ENCODE measurements around the gene MLLT10.

The MLLT10 gene

DNA sequence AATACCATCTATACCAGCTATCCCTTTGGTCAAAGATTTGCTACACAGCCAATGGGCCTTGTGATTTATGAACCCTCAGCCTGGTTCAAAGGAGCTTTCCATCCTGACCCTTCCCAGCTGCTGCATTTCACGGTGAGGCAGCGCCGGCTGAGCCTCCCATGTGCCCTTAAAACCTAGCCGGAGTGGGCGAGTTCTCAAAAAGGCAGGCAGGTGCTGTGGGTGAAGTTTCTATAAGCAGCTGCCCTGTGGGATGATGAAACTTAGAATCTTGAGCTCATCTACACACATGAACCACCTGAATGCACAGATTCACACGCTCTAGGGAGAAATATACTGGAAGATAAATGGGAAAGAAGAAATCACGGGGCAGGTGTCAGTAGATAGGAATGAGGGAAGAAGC lies 224.7 kb downstream of the MLLT10 start:
- H3K36me3 ChIP-seq (ENCODE audit: insufficient read depth, low read length), result no peaks in the 10 kb centered on the region
- H3F3A ChIP-seq (ENCODE audit: insufficient read depth, low read length), result no peaks in the 10 kb centered on the region
- no peaks in the 10 kb centered on the region for H4K20me1 ChIP-seq (ENCODE audit: insufficient read depth, low read length)
- no peak overlapping the region for H2AFZ ChIP-seq (ENCODE audit: low read length)
- H3K9me3 ChIP-seq (ENCODE audit: low read length), result no peaks in the 10 kb centered on the region
- no peaks in the 10 kb centered on the region for H3K27me3 ChIP-seq (ENCODE audit: insufficient read depth, low read length)
- H3K27ac ChIP-seq (ENCODE audit: low read depth, low read length, poor library complexity, severe bottlenecking), result no peak overlapping the region
- H3K4me1 ChIP-seq (ENCODE audit: insufficient read depth, low read length, severe bottlenecking), result no peaks in the 10 kb centered on the region
- H3K4me3 ChIP-seq (ENCODE audit: low read depth, low read length, poor library complexity, severe bottlenecking), result no peak overlapping the region
- no peak overlapping the region for H3K9ac ChIP-seq (ENCODE audit: low read length)
- H3K79me2 ChIP-seq (ENCODE audit: insufficient read depth, low read length), result no peaks in the 10 kb centered on the region
- no peak overlapping the region for H3K4me2 ChIP-seq (ENCODE audit: low read length)
- no peaks in the 10 kb centered on the region for H3K9me2 ChIP-seq (ENCODE audit: low read depth, low read length)
- TF ChIP-seq, protein P1, sequence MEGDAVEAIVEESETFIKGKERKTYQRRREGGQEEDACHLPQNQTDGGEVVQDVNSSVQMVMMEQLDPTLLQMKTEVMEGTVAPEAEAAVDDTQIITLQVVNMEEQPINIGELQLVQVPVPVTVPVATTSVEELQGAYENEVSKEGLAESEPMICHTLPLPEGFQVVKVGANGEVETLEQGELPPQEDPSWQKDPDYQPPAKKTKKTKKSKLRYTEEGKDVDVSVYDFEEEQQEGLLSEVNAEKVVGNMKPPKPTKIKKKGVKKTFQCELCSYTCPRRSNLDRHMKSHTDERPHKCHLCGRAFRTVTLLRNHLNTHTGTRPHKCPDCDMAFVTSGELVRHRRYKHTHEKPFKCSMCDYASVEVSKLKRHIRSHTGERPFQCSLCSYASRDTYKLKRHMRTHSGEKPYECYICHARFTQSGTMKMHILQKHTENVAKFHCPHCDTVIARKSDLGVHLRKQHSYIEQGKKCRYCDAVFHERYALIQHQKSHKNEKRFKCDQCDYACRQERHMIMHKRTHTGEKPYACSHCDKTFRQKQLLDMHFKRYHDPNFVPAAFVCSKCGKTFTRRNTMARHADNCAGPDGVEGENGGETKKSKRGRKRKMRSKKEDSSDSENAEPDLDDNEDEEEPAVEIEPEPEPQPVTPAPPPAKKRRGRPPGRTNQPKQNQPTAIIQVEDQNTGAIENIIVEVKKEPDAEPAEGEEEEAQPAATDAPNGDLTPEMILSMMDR (IDR thresholded peaks at IDR 0.05; ENCODE audit: low read length), result no peak
- TF ChIP-seq EZH2 (IDR thresholded peaks at IDR 0.05; ENCODE audit: borderline replicate concordance, low read length), result no peak

DNA sequence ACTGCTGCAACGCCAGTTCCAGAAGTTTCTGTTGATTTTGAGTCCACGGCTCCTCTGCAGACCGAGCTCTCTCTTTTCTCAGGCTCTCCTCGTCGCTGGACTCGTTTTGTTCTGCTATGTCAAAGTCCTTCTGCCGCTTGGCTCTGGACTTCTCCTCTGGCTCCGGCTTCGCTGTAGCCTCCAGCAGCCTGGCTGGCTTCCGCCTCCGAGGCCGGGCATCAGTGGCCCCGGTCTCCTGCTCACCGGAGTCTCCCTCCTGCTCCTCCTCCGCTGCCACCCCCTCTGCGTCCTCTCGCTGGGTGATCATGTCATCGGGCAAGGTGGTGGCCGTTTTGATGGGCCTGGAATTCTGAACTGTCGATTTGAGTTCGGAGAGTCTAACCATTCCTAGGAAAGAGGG lies 225.2 kb downstream of the MLLT10 start:
- H3K9me2 ChIP-seq (ENCODE audit: low read depth, low read length), result no peaks in the 10 kb centered on the region
- no peaks in the 10 kb centered on the region for H3K79me2 ChIP-seq (ENCODE audit: insufficient read depth, low read length)
- H3K4me1 ChIP-seq (ENCODE audit: insufficient read depth, low read length, severe bottlenecking), result no peaks in the 10 kb centered on the region
- H3K4me2 ChIP-seq (ENCODE audit: low read length), result no peak overlapping the region
- no peaks in the 10 kb centered on the region for H3K27me3 ChIP-seq (ENCODE audit: insufficient read depth, low read length)
- no peaks in the 10 kb centered on the region for H3K9me3 ChIP-seq (ENCODE audit: low read length)
- H3K4me3 ChIP-seq (ENCODE audit: low read depth, low read length, poor library complexity, severe bottlenecking), result no peak overlapping the region
- no peaks in the 10 kb centered on the region for H3F3A ChIP-seq (ENCODE audit: insufficient read depth, low read length)
- H2AFZ ChIP-seq (ENCODE audit: low read length), result no peak overlapping the region
- no peaks in the 10 kb centered on the region for H4K20me1 ChIP-seq (ENCODE audit: insufficient read depth, low read length)
- TF ChIP-seq EZH2 (IDR thresholded peaks at IDR 0.05; ENCODE audit: borderline replicate concordance, low read length), result no peak
- TF ChIP-seq, protein P1 (IDR thresholded peaks at IDR 0.05; ENCODE audit: low read length), result no peak
- H3K36me3 ChIP-seq (ENCODE audit: insufficient read depth, low read length), result no peaks in the 10 kb centered on the region
- H3K9ac ChIP-seq (ENCODE audit: low read length), result no peak overlapping the region
- H3K27ac ChIP-seq (ENCODE audit: low read depth, low read length, poor library complexity, severe bottlenecking), result no peak overlapping the region

DNA sequence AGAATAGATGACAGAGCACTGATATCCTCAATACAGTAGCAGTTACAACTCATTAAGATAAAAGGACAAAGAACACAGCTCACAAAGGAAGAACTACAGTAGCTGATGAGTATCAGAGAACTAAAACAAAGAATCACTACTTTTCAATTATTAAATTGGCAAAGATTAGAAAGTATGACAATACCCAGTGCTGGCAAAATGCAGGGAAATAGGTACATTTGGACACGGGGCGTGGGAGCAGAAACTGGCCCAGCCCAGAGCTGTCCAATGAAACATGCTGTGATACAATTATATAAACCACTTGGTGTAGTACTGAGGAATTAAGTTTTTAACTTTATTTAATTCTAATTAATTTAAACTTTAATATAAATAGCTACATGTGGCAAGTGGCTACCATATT lies 226.3 kb downstream of the MLLT10 start:
- Histone ChIP-seq H3F3A (ENCODE audit: insufficient read depth, low read length) (no peaks in the 10 kb centered on the region), H3K9me3 (ENCODE audit: low read length) (no peaks in the 10 kb centered on the region), H3K9ac (ENCODE audit: low read length) (no peak overlapping the region), H3K4me2 (ENCODE audit: low read length) (no peak overlapping the region), H2AFZ (ENCODE audit: low read length) (no peak overlapping the region), H3K27me3 (ENCODE audit: insufficient read depth, low read length) (no peaks in the 10 kb centered on the region), H3K36me3 (ENCODE audit: insufficient read depth, low read length) (no peaks in the 10 kb centered on the region), H3K4me3 (ENCODE audit: low read depth, low read length, poor library complexity, severe bottlenecking) (no peak overlapping the region), H4K20me1 (ENCODE audit: insufficient read depth, low read length) (no peaks in the 10 kb centered on the region), H3K27ac (ENCODE audit: low read depth, low read length, poor library complexity, severe bottlenecking) (no peak overlapping the region), H3K9me2 (ENCODE audit: low read depth, low read length) (no peaks in the 10 kb centered on the region), H3K4me1 (ENCODE audit: insufficient read depth, low read length, severe bottlenecking) (no peaks in the 10 kb centered on the region), H3K79me2 (ENCODE audit: insufficient read depth, low read length) (no peaks in the 10 kb centered on the region)
- TF ChIP-seq, protein P1 (IDR thresholded peaks at IDR 0.05; ENCODE audit: low read length), result no peak
- no peak for TF ChIP-seq EZH2 (IDR thresholded peaks at IDR 0.05; ENCODE audit: borderline replicate concordance, low read length)
